NCI-H146 (cell line): ENCODE results near the gene ANGPTL4.
A peak's percentile ranks its signal among the peaks of the same experiment; 100 is the strongest.
"Not testable (repeated sequence)": the region's sequence is repeated elsewhere in the genome, so short reads cannot be mapped to it uniquely, and the experiment has no call there.

Source experiments
- DNase-seq: peaks from one replicate; lab custom pipeline; 2025; lab: John Stamatoyannopoulos, UW

The ANGPTL4 gene

GRCh38 chr19:8389891-8390616 is 26.1 kb downstream of the ANGPTL4 start, which contains the start of gene RAB11B:
TSS of gene RAB11B (plus strand) at chr19:8390360. CDS start at chr19:8390417, 57 bp downstream.
- DNase-seq: peak; percentile 99

- DNase-seq: peak; percentile 78
Measured at GRCh38 chr19:8390617-8390981, 26.6 kb downstream of the ANGPTL4 start.

GRCh38 chr19:8391198-8392016 is 27.5 kb downstream of the ANGPTL4 start:
- no peak for DNase-seq

GRCh38 chr19:8392017-8392591 is 28.1 kb downstream of the ANGPTL4 start:
- no peak for DNase-seq

- DNase-seq: no peak
Measured at GRCh38 chr19:8393192-8393870, 29.4 kb downstream of the ANGPTL4 start.

- no peak for DNase-seq
Measured at GRCh38 chr19:8393871-8394250, 29.9 kb downstream of the ANGPTL4 start.

GRCh38 chr19:8395621-8396082 is 31.7 kb downstream of the ANGPTL4 start:
- no peak for DNase-seq

GRCh38 chr19:8396185-8396562 is 32.2 kb downstream of the ANGPTL4 start:
- DNase-seq: no peak

- DNase-seq: no peak
Measured at GRCh38 chr19:8396563-8397203, 32.7 kb downstream of the ANGPTL4 start.

GRCh38 chr19:8397271-8397670 is 33.3 kb downstream of the ANGPTL4 start:
- no peak for DNase-seq

- no peak for DNase-seq
Measured at GRCh38 chr19:8397746-8398310, 33.9 kb downstream of the ANGPTL4 start.

- DNase-seq: no peak
Measured at GRCh38 chr19:8398311-8398771, 34.4 kb downstream of the ANGPTL4 start.

- DNase-seq: no peak
Measured at GRCh38 chr19:8399681-8400188, 35.8 kb downstream of the ANGPTL4 start.

GRCh38 chr19:8401981-8402411 is 38.0 kb downstream of the ANGPTL4 start:
- DNase-seq: no peak

- DNase-seq: no peak
Measured at GRCh38 chr19:8403098-8403819, 39.3 kb downstream of the ANGPTL4 start.

GRCh38 chr19:8403820-8404109 is 39.8 kb downstream of the ANGPTL4 start:
- no peak for DNase-seq

GRCh38 chr19:8404391-8405151 is 40.6 kb downstream of the ANGPTL4 start:
- no peak for DNase-seq

- not testable (repeated sequence) for DNase-seq
Measured at GRCh38 chr19:8410718-8411117, 46.8 kb downstream of the ANGPTL4 start.

GRCh38 chr19:8412783-8413628 is 49.1 kb downstream of the ANGPTL4 start, which contains the start of gene MARCHF2:
TSS of gene MARCHF2 (plus strand) at chr19:8413305. CDS start at chr19:8421841, 8,536 bp downstream.
- DNase-seq: peak; percentile 91
